HL-60 (cell line): ENCODE data around the gene ROCK2.

Experiments
- POLR2AphosphoS5 ChIP-seq: IDR thresholded peaks from 2 replicates; pipeline ENCODE4 v1.6.1; 2012; ENCODE audit warnings: low read depth
- TF ChIP-seq, protein P1 (sequence below): IDR thresholded peaks from one replicate; pipeline ENCODE4 v1.5.1; 2011; ENCODE audit warnings: low read length, control low read depth, inconsistent platforms; ENCODE audit not compliant: insufficient read depth

DNA sequence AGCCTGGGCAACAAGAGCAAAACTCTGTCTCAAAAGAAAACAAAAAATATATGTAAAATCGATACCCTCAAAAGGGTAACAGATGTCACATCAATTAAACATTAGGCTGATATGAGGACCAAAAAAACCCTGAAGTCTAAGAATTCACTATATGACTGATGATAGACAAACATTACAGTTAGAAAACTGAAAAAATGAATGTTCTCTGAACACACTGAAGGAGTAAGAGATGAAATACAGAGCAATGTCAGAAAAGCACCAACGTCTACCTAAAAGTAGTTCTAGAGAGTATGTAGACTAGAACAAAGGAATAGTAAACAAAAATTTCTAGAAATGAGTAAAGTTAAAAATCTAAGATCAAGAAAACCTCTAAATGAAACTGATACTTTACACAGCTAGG is 107.3 kb downstream of the ROCK2 start:
- TF ChIP-seq, protein P1, sequence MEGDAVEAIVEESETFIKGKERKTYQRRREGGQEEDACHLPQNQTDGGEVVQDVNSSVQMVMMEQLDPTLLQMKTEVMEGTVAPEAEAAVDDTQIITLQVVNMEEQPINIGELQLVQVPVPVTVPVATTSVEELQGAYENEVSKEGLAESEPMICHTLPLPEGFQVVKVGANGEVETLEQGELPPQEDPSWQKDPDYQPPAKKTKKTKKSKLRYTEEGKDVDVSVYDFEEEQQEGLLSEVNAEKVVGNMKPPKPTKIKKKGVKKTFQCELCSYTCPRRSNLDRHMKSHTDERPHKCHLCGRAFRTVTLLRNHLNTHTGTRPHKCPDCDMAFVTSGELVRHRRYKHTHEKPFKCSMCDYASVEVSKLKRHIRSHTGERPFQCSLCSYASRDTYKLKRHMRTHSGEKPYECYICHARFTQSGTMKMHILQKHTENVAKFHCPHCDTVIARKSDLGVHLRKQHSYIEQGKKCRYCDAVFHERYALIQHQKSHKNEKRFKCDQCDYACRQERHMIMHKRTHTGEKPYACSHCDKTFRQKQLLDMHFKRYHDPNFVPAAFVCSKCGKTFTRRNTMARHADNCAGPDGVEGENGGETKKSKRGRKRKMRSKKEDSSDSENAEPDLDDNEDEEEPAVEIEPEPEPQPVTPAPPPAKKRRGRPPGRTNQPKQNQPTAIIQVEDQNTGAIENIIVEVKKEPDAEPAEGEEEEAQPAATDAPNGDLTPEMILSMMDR = no peak
- TF ChIP-seq POLR2AphosphoS5 = no peak
